Activated CD8-positive, alpha-beta memory T cell treated with anti-CD3 and anti-CD28 coated beads, Interleukin-2, amount 50 U/mL, for 1 hour (primary cell): ENCODE measurements around the gene VDAC2.
"Not testable (repeated sequence)": the region's sequence is repeated elsewhere in the genome, so short reads cannot be mapped to it uniquely, and the experiment has no call there.

ENCODE experiments used
- DNase-seq: peaks from one replicate; pipeline ENCODE4 v3.0.0-alpha.2; 2020; ENCODE audit errors: extremely low read depth

The VDAC2 gene, protein sequence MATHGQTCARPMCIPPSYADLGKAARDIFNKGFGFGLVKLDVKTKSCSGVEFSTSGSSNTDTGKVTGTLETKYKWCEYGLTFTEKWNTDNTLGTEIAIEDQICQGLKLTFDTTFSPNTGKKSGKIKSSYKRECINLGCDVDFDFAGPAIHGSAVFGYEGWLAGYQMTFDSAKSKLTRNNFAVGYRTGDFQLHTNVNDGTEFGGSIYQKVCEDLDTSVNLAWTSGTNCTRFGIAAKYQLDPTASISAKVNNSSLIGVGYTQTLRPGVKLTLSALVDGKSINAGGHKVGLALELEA

DNA sequence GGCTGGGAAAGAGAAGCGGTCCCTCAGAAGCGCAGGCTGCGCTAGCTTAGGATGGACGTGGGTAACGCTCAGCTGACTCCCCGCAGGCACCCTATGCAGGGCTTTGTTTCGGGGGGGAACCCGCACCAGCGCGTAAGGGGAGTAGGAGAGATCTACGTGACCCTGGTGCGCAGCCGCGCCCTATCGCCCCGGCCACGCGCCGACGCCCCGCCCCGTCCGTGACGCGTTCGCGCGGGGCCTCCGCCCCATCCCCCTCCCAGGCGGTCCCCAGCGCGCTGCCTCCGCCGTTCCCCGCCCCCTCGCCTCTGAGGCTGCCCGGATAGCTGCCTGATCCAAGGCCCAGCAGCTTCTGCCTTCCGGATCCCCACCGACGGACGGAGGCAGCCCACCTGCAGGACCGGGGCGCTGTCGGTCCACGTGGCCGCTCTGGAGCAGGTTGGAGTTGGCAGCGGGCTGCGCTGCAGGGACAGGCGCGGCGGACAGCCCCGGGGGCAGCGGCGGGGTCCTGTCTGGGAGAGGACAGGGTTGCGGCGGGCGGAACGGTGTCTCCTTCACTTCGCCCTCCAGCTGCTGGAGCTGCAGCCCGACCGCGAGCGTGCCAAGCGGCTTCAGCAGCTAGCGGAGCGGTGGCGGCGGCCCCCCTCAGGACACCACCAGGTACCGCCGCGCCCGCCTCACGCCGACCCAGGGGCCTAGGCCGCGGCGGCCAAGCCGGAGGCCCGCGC is at the start of gene VDAC2:
Gene VDAC2 (plus strand): TSS at position 515 of the 725 bp plus-strand sequence. CDS start 363 bp downstream, outside the sequence.
- peak; percentile 85 for DNase-seq

DNA sequence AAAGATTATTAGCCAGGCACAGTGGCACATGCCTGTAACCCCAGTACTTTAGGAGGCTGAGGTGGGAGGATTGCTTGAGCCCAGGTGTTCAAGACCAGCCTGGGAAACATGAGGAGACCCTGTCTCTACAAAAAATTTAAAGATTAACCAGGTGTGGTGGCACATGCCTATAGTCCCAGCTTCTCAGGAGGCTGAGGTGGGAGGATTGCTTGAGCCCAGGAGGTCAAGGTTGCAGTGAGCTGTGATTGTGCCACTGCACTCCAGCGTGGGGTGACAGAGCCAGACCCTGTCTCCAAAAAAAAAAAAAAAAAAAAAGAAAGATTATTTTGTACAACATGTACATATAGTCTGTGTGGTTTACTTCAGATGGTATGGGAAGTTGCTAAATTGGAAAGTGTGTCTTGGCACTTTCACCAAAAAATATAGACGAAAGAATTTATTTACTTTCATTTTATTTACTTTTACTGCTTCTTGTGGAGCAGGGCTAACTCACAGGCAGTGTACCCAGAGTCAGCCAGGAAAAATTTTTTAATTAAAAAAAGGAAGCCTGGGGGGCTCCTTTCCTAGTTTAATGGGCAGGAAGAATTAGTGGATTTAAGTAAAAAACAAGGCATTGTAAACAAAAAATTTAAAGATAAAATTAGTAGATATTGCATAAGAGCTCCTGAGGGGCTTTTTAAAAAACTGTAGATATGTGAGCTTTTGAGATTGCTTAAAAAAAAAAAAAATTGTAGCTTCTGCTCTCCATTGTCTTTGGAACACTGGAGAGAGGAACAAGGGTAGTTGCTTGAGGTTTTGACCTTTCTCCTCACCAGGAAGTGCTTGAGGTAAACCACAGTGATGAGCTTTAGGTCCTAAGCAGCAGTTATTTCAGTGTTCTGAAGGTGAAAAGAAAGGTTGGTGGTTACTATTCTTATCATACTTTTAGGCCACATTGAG is 44.6 kb upstream of the VDAC2 start:
- DNase-seq: no peak

DNA sequence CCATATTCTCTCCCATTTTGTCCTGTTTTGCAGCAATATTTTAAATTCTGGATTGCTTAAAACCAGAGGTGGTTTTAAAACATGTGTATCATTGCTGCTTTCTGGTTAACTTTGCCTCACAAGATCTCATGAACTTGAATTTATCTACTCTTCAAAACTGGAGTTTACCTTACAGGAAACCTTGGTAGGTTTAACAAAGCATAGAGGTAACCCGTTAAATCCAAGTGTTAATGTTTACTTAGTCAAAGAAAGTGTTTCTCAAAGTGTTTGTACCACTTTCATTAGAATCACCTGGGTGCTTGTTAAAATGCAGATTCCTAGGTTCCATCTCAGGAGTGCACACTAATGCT is 44.0 kb upstream of the VDAC2 start:
- no peak for DNase-seq

DNA sequence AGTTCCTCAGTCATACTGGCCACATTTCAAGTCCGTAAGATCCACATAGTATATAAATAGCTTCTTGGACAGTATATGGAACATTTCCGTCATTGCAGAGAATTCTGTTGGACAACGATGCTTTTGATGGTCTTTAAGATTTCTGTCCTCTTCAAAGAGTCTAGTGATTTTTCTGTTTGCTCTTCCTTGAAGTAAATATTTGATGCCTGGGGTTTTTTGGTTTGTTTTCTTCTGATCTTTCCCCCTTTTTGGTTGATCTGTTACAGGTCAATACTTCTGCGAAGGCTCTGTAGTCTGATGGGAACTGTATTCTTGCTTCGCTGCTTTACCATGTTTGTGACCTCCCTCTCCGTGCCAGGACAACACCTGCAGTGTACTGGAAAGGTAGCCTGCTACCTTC is 42.3 kb upstream of the VDAC2 start:
- DNase-seq: no peak

DNA sequence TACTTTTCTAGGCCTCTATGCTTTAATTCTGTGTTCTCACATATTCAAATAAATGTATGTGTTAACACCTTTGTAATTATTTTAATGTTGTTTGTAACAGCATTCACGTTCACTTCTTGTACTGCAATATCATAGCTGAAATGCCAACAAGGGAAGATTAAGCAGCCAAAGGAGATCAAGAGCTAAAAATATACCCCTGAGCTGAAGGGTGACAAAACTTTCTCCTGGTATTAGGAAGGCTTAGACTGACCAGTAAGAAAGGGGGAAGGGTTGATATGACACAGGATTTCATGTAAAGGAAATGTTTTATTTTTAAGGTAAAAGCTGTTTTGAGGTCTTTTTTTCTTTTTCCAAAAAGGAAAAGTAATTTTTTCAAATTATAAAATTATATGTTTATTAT is 40.4 kb upstream of the VDAC2 start:
- no peak for DNase-seq

DNA sequence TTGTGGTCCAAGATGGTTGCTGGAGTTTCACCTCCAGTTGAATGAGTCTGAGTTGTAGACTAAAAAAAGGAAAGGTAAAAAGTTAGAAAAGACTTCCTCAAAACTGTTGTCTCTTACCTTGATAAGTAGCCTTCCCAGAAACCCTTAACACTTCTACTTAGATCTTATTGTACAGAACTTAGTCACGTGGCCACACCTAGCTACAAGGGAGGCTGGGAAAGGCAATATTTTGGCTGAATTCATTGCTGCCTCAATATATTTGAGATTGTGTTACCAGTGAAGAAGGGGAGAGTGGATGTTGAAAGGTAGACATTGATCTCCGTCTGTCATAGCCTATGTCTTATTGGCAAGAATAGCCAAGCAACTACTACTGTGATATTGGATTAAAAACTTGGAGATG is 35.5 kb upstream of the VDAC2 start:
- no peak for DNase-seq

DNA sequence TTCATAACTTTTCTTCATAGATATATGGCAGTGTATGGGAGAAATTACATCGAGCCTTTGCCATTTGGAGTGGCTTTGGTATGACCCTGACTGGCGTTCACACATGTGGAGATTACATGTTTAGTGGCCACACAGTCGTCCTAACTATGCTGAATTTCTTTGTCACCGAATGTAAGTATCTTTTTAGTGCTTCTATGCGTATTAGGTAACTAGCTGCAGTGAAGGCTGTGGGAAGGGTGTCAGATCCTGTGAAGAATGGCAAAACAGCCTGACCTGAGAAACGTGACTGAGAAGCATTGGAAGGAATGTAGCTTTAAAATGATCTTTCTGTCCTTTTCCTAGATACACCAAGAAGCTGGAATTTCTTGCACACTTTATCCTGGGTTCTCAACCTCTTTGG is 34.5 kb upstream of the VDAC2 start:
- no peak for DNase-seq

DNA sequence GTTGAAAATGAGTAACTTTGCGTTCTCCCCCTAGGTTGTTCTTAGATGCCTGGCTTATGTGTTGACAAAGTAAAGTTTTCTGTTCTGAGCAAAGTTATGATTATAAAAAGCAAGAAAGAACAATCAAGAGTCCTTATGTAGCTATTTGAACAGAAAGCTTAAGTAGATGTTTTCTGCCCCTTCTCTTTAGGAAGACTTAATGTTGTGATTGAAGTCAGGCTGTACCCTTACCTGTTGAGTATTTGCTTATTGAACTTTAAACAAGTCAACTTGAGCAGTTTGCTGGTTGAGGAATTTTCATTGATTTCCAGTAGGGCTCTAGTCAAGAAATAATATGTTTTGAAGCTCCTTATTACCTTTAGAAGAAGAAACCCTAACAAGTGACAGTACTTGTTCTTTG is 33.9 kb upstream of the VDAC2 start:
- DNase-seq: no peak

DNA sequence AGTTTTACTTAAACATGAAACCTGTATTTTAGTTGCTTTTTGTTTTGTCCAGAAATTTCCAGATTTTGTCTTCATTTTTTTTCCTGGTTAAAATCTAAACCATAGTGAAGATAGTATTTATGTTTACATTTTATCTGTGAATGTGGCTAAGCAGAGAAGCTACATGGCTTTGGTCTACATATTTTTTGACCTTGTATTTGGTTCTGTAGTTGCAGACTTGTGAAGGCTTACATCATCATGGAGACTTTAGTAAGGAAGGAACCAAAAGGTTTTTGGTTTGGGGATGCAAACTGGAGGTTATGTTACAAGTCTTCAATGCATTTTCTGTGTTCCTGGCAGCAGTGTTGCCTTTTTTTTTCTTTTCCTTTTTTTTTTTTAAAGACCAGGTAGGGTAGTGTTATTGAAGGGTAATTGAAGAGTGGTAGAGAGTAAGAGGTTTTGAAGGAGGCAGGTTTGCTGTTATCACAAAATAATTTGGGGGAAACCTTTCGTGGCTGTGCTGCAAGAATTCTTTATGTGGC is 30.9 kb upstream of the VDAC2 start:
- DNase-seq: no peak

DNA sequence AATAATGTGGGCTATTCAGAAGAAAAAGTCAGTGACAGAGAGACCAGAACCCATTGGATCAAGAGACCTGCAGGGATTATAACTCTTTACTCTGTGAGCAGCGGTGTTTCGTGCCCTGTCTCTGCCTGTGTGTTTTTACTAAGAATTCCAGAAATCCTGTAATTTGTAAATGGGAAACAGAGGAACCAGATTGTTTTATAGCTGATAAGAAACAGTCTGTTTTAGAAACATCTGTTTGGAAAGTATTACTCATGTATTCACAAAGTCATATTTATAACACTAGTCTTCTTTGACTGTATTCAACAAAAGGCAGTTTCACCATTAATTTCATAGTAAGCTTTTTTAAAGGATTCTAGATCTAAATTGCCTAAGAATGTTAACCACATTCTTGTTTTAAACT is 30.0 kb upstream of the VDAC2 start:
- DNase-seq: no peak

DNA sequence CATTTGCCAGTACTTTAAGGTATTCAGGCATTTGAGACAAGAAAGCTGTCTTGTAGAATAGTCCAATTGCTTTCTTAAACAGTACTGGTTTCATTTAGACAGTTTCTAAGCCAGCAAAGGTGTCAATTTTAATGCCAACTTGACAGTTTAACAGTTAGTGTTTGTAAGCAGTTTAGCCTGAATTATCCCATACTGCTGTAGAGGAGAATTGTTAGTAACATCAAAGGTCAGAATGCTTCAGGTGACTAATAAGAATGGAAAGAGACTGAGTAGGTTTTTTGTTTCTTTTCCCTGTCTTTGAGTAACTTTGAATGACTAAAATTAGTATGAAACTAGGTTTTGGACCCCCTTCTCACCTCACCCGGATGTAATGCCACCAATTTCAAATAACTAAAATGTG is 29.5 kb upstream of the VDAC2 start:
- DNase-seq: no peak

DNA sequence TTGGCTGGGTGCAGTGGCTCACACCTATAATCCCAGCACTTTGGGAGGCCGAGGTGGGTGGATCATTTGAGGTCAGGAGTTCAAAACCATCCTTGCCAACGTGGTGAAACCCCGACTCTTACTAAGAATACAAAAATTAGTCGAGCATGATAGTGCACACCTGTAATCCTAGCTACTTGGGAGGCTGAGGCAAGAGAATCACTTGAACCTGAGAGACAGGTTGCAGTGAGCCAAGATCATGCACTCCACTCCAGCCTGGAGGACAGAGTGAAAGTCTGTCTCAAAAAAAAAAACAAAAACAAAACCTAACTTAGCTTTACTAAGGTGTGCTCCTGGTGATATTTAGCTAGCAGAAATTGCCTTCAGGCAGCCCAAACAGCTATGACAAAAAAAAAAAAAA is 24.3 kb upstream of the VDAC2 start:
- DNase-seq: no peak

DNA sequence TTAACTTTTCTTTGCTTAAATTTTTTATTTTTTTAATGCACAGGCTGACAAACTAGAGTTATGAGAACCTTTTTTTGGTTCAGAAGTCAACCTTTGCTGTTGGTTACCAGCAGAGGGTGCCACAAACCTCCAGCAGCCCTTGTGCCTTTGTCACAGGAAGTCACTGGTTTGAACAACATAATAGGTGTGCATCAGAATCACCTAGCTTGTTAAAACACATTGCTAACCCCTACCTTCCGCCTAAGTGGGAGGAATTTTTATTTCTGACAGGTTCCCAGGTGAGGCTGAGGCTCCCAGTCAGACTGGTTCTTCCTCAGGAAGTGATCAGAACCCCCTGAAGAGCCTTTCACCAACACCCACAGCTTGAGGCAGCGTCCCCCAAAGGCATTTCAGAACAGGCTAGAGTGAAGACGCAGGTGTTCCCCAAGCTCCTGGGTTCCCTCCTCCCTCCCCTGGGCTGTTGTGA is 22.6 kb upstream of the VDAC2 start:
- DNase-seq: peak; percentile 51

DNA sequence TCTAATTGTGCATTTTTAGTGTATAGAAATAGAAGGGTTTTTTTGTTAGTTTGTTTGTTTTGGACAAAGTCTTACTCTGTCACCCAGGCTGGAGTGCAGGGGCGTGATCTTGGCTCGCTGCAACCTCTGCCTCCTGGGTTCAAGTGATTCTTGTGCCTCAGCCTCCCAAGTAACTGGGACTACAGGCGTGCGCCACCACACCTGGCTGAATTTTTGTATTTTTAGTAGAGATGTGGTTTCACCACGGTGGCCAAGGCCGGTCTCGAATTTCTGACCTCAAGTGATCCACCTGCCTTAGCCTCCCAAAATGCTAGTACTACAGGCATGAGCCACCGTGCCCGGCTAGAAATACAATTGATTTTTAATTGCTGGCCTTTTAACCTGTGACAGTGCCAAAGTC is 22.1 kb upstream of the VDAC2 start:
- DNase-seq: not testable (repeated sequence)

DNA sequence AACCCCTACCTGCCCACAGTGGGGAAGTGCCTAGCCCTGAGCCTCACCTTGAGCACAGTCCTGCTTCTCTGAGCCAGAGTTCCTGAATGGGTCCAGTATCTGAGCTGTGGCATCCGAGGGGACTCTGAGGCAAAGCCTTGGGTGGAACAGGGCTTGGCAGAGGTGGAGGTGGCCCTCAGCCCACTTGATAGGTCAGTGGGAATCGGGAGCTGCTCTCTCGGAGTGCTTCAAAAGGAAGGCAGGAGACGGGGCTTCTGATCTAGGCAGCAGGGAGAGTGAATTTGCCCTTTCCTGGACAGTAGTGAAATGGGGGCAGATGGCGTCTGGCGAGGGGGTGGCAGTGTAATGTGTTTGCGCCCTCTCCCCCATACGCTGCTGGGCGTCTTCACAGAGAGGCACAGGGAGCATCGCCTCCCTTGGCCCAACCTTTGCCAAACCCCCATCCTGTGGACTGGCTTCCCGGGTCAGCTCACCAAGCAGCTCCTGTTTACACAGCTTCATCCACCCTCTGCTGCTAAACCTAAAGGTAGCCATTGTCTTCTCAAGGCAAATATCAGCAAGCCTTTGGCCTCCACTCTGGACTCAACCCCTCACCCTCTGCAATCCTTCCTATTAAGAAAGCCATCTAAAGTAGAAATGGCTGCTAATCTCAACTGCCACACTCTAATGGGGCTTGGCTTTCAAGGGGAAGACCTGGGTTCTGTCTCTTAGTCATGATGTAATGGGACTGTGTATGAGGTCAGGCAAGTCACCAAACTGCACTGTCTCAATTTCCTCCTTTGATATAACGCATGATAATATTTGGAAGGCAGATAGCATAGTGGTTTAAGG is 21.1 kb upstream of the VDAC2 start:
- no peak for DNase-seq

DNA sequence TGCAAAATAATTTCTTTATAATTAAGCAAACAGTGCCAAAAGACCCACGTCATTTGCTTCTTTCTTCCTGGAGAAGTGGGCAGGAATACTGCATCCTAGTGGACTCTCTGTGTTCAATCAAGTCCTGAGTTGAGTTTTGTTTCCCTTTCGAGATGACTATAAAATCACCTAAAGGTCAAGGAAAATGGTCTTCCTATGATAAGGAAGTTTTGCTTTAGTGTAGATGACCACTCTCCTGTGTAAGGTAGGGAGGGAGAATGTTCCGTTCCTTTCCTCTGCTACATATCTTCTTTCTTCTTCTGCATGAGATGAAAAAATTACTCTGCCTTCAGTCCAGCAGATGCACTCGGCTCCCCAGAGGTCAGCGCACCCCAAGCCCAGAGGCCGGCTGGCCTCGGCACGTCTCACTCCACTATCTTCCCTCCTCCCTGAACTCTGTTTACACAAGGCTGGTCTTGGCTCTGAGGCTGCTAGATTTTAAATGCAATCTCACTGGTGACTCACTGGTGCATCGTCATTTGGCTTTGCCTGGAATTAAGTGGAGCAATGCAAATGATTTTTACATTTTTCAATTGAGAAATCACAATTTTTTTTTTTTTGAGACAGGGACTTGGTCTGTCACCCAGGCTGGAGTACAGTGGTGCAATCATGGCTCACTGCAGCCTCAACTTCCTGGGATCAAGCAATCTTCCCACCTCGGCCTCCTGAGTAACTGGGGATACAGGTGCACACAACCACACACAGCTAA is 18.6 kb upstream of the VDAC2 start:
- DNase-seq: no peak

DNA sequence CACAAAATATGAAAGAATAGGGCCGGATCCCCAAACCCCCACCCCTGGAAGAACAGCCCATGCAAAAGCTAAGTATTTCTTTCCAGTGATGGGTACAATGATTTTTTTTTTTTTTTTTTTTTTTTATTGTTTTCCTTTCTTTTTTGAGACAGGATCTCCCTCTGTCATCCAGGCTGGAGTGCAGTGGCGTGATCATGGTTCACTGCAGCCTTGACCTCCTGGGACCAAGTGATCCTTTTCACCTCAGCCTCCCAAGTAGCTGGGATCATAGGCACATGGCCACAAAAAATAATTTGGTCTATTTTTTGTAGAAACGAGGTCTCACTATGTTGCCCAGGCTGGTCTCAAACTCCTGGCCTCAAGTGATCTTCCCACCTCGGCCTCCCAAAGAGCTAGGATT is 16.0 kb upstream of the VDAC2 start:
- DNase-seq: not testable (repeated sequence)

DNA sequence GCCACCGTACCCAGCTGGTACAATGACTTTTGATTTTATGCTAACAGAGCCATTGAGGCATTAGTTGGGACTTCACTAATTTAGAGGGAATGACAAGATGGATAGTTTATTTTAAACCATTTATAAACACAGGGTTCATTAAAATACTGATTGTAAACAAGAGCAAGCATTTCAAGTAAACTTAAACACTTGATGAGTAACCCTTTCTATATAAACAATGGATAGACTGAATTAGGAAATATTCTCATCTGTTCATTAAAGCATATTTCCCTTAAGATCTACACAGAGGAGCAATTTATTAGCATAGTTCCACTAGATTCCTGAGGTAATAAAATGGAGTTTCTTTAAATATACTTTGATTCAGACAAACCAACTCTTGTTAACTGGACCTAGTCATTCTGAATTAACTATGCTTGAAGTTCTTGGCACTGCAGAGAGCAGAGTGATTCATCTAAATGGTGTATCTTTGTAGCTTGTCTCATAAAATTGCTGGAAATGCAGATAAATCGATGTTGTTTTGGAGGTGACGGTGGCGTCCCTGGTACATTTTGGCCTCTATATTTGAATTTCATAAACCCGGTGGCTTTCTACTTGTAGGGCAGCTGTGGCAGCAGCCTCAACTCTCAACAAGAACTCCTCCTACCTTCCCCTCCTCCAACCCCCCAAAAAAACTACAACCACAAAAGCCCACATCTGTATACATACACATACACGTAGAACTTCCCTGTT is 15.4 kb upstream of the VDAC2 start:
- DNase-seq: no peak

DNA sequence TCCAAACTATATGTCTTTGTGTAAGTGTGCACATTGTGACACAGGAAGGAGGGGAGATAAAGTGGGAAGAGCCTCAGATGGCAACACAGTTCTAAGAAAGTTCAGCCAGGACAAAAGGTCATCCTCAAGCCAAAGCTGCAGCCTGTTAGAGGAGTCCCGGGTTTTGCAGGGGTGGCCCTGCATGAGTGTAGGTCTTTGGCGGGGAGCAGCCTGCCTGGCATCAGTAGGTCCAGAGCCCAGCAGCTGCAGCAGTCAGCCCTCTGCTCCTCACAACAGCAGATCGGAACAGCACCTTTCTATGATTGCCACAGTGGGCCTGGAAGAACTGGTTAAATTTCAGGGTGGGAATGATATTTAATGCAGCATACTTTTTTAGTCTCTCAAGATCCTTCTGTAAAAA is 13.5 kb upstream of the VDAC2 start:
- no peak for DNase-seq

DNA sequence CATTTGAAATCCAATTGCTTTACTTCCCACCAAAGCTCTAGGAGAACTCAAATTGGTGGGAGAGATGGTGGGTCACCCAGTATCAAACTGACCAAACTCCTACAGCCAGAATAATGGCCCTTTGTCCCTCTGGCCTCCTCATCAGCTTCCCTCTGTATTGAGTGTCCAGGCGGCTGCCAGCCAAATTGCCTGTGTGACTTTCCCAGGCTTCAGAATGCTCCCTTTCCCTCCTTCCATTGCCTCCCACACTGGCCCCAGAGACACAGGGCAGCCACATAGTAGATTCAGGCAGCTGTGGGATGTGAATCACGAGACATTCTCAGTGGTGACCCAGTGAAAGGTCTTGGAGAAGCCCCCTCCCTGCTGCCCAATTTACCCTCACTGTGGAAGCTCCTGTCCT is 12.7 kb upstream of the VDAC2 start:
- DNase-seq: no peak
